B cell (primary cell): ENCODE results near the gene PLK2. TPM values are rescaled to one million over a fixed set of nuclear protein-coding genes. Genes with fewer than 3 reads are reported as not detected.

Experiments used
- ATAC-seq: fragments of 200-7000 bp; cut with Tn5 transposase; one replicate; pipeline ENCODE4 v1.10.0; 2021; ENCODE audit warnings: low read depth, mild to moderate bottlenecking, moderate number of reproducible peaks, moderate library complexity
- CTCF ChIA-PET: fragments of 350-600 bp; sonication (Branson Sonifier 250); formaldehyde crosslinking; loops from one replicate; lab custom pipeline; 2021; ENCODE audit warnings: antibody characterized with exemption, inconsistent platforms; lab: Charles Lee
- POLR2A ChIA-PET: fragments of 350-600 bp; sonication (Branson Sonifier 250); formaldehyde crosslinking; loops from one replicate; lab custom pipeline; 2021; ENCODE audit warnings: antibody characterized with exemption; lab: Charles Lee
- DNase-seq: peaks from one replicate; pipeline ENCODE4 v3.0.0; 2013
- H2AFZ ChIP-seq: 2 replicates; pipeline ENCODE4 v1.6.1; 2012; ENCODE audit warnings: mild to moderate bottlenecking, low read depth, low read length; ENCODE audit not compliant: insufficient read depth, poor library complexity, severe bottlenecking
- H3K27ac ChIP-seq, 2 donors: 1 replicate in 1 of 2; 2 replicates in 1 of 2; pipeline ENCODE4 v1.5.1; 2012 to 2013; ENCODE audit warnings: low read length in 2 of 2, mild to moderate bottlenecking in 2 of 2, moderate library complexity in 1 of 2
- H3K27me3 ChIP-seq, 4 experiments: fragments of 200-600 bp in 1 of 4; sonication (generic) in 1 of 4; replicated peaks in 1 of 4; 1 replicate in 2 of 4; 2 replicates in 2 of 4; pipeline versions ENCODE4 v1.6.1 to v1.7.0; 2013 to 2016; ENCODE audit warnings: low read length in 3 of 4, mild to moderate bottlenecking in 2 of 4, mixed read lengths in 1 of 4, moderate library complexity in 1 of 4; ENCODE audit not compliant: insufficient read depth in 4 of 4, control insufficient read depth in 3 of 4; ENCODE audit errors: control extremely low read depth in 1 of 4
- H3K36me3 ChIP-seq, 2 experiments: replicated peaks in 1 of 2; 1 replicate in 1 of 2; 2 replicates in 1 of 2; pipeline versions ENCODE4 v1.6.1 to v1.7.1; 2013; ENCODE audit warnings: low read length in 1 of 2; ENCODE audit not compliant: insufficient read depth in 2 of 2, control insufficient read depth in 1 of 2; ENCODE audit errors: control extremely low read depth in 1 of 2, extremely low read depth in 1 of 2
- H3K4me1 ChIP-seq, 2 donors: fragments of 200-600 bp in 1 of 2; sonication (generic) in 1 of 2; 1 replicate in 1 of 2; 2 replicates in 1 of 2; pipeline versions ENCODE4 v1.5.1 to v1.6.1; 2013 to 2017; ENCODE audit warnings: low read length in 2 of 2; ENCODE audit not compliant: control insufficient read depth in 2 of 2, insufficient read depth in 2 of 2
- H3K4me2 ChIP-seq: replicated peaks from 2 replicates; pipeline ENCODE3; 2012; ENCODE audit warnings: mild to moderate bottlenecking, low read depth, low read length; ENCODE audit not compliant: poor library complexity, severe bottlenecking
- H3K4me3 ChIP-seq, 5 experiments: fragments of 200-600 bp in 1 of 5; sonication (generic) in 1 of 5; 1 replicate in 3 of 5; 2 replicates in 2 of 5; pipeline versions ENCODE4 v1.5.1 to v1.7.0; 2011 to 2016; ENCODE audit warnings: low read length in 4 of 5, mild to moderate bottlenecking in 4 of 5, low read depth in 2 of 5, control low read depth in 1 of 5, moderate library complexity in 1 of 5; ENCODE audit not compliant: insufficient read depth in 1 of 5; ENCODE audit errors: control extremely low read depth in 1 of 5, extremely low read depth in 1 of 5
- H3K79me2 ChIP-seq: fragments of 200-600 bp; sonication (generic); one replicate; pipeline ENCODE4 v1.6.0; 2016; ENCODE audit warnings: low read length; ENCODE audit not compliant: control insufficient read depth, insufficient read depth
- H3K9ac ChIP-seq: fragments of 200-600 bp; sonication (generic); 2 replicates; pipeline ENCODE4 v1.6.1; 2017; ENCODE audit warnings: mild to moderate bottlenecking, low read length, moderate library complexity
- H3K9me3 ChIP-seq, 3 donors: one replicate each; pipeline versions ENCODE4 v1.6.1 to v1.7.1; 2013; ENCODE audit warnings: low read length in 2 of 3; ENCODE audit not compliant: control insufficient read depth in 2 of 3, insufficient read depth in 1 of 3; ENCODE audit errors: control extremely low read depth in 1 of 3
- H4K20me1 ChIP-seq: 2 replicates; pipeline ENCODE4 v1.6.0; 2012; ENCODE audit warnings: mild to moderate bottlenecking, low read length; ENCODE audit not compliant: insufficient read depth, control insufficient read depth, poor library complexity, severe bottlenecking
- H3K27ac Mint-ChIP-seq: one replicate; pipeline ENCODE4 v1.8.0; 2021; ENCODE audit warnings: mixed read lengths
- H3K27me3 Mint-ChIP-seq: one replicate; pipeline ENCODE4 v1.8.0; 2021; ENCODE audit warnings: mixed read lengths
- H3K4me1 Mint-ChIP-seq: one replicate; pipeline ENCODE4 v1.8.0; 2021; ENCODE audit warnings: mixed read lengths
- H3K4me3 Mint-ChIP-seq: one replicate; pipeline ENCODE4 v1.8.0; 2021; ENCODE audit warnings: mixed read lengths
- H3K9me3 Mint-ChIP-seq: one replicate; pipeline ENCODE4 v1.8.0; 2022; ENCODE audit warnings: mixed read lengths; ENCODE audit not compliant: insufficient read depth
- CTCF ChIP-seq: fragments of 200-600 bp; IDR thresholded peaks from one replicate; pipeline ENCODE4 v1.8.0; 2022; ENCODE audit warnings: antibody characterized with exemption, mild to moderate bottlenecking
- EZH2 ChIP-seq: IDR thresholded peaks from 2 replicates; pipeline ENCODE4 v1.6.1; 2012; ENCODE audit warnings: borderline replicate concordance, low read depth, mild to moderate bottlenecking, moderate library complexity, low read length; ENCODE audit not compliant: insufficient read depth, poor library complexity, severe bottlenecking
- WGBS: methylation state at CpG from one replicate; pipeline ENCODE4 v1.1.5; 2013; ENCODE audit warnings: missing lambda C conversion rate; ENCODE audit not compliant: insufficient coverage; 5-methylcytosine and 5-hydroxymethylcytosine counted together
- intact Hi-C: fragments of 100-400 bp; cut with micrococcal nuclease; formaldehyde crosslinking; loops from one replicate; pipeline ENCODE4 v1.10.0; 2022
- polyA plus RNA-seq: library from polyadenylated mRNA; depleted of rRNA; stranded (reverse); fragments of >200 nt; gene quantifications from 2 replicates; pipeline ENCODE4 v1.2.3, GENCODE V29; 2012
- total RNA-seq, 2 donors: library from RNA; stranded (reverse); fragments of 120-200 nt in 1 of 2; gene quantifications; 1 replicate in 1 of 2; 2 replicates in 1 of 2; pipeline versions ENCODE4 v1.2.3 to v1.2.4, GENCODE V29; 2013 to 2022

The PLK2 gene
- total and polyA plus RNA-seq, 2 donors (not counting 1 experiment from before 2014, with no cell fraction given): 32.2 to 47.2 TPM

GRCh38 chr5:58404734-58405133 lies 55.2 kb downstream of the PLK2 start:
- intact Hi-C loops: no loop called here
- CTCF ChIA-PET: no interaction called here
- Histone ChIP-seq H3K79me2 (no peaks in the 10 kb centered on the region), H2AFZ (no peak overlapping the region), H4K20me1 (no peaks in the 10 kb centered on the region), H3K4me2 (no peak overlapping the region), H3K9me3 (no peaks in the 10 kb centered on the region), H3K9ac (no peak overlapping the region), H3K36me3 (no peaks in the 10 kb centered on the region), H3K27me3 (no peaks in the 10 kb centered on the region), H3K27ac (no peak overlapping the region), H3K4me3 (no peak overlapping the region), H3K4me1 (no peaks in the 10 kb centered on the region)
- ATAC-seq (no peak), DNase-seq (no peak)
- no peak for TF ChIP-seq EZH2
- no peak for TF ChIP-seq CTCF
- H3K4me3 Mint-ChIP-seq: no peak overlapping the region
- POLR2A ChIA-PET: no interaction called here
- 93% methylated on average over 2 of the region's 3 CpGs for WGBS
- H3K4me1 Mint-ChIP-seq: no peaks in the 10 kb centered on the region
- no peak overlapping the region for H3K27ac Mint-ChIP-seq
- peaks cover 12% of the 10 kb centered on the region for H3K27me3 Mint-ChIP-seq
- H3K9me3 Mint-ChIP-seq: no peaks in the 10 kb centered on the region

Other genes with a start within 250 kb of the PLK2 start
- gene GAPT, start 31.3 kb upstream of the PLK2 start, total RNA-seq: 40.6 and 51.3 TPM in 2 replicates
- 45.6 and 69.0 TPM in 2 replicates for gene GAPT, start 31.3 kb upstream of the PLK2 start, polyA plus RNA-seq
- gene RAB3C, start 123.0 kb upstream of the PLK2 start, total RNA-seq: 0.20 and 0.32 TPM in 2 replicates
- 0.58 TPM in 1 of 2 replicates, not detected in the other for gene RAB3C, start 123.0 kb upstream of the PLK2 start, polyA plus RNA-seq